ENCODE results near the gene NHEJ1. TPM values are rescaled to one million over a fixed set of nuclear protein-coding genes. Genes with fewer than 3 reads are reported as not detected.

NHEJ1 gene
- total RNA-seq, 1 experiment from 2014 or later: 16.4 TPM

DNA sequence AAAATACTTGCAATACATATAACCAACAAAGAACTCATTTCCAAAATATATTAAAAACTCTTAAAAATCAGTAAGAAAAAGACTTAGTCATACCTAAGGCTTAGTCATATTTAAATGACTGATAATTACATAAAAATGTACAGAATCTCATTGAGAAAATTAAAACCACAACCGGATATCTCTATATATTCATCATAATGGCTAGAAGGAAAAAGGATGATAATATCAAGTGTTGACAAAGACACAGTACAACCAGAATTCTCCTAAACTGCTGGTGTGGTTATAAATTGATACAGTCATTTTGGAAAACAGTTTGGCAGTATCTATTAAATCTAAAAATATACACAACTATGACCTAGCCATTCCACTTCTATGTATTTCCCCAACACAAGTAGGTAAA lies 72.8 kb downstream of the NHEJ1 start:
- Histone ChIP-seq H3K27me3 (ENCODE audit: insufficient read depth, low read length) (no peaks in the 10 kb centered on the region), H3K27ac (ENCODE audit: low read depth, low read length) (no peak overlapping the region), H3K36me3 (ENCODE audit: control insufficient read depth in 1 of 2, insufficient read depth in 2 of 2, low read length in 2 of 2) (no peaks in the 10 kb centered on the region), H4K20me1 (ENCODE audit: insufficient read depth) (no peaks in the 10 kb centered on the region), H3K9ac (ENCODE audit: low read length) (no peak overlapping the region), H3K79me2 (ENCODE audit: insufficient read depth, low read length) (no peaks in the 10 kb centered on the region), H3K4me3 (replicated peaks in 1 of 2; ENCODE audit: low read depth in 1 of 2, low read length in 2 of 2) (no peak overlapping the region), H3K9me2 (ENCODE audit: insufficient read depth) (no peaks in the 10 kb centered on the region), H3K9me3 (ENCODE audit: control insufficient read depth in 1 of 2, insufficient read depth in 1 of 2, low read depth in 1 of 2, low read length in 2 of 2) (no peaks in the 10 kb centered on the region), H3K4me2 (ENCODE audit: low read length) (no peak overlapping the region), H2AFZ (ENCODE audit: low read depth, low read length, poor library complexity, severe bottlenecking) (no peak overlapping the region), H3K4me1 (ENCODE audit: control insufficient read depth in 1 of 2, insufficient read depth in 2 of 2, low read length in 2 of 2) (no peaks in the 10 kb centered on the region)
- no peak for TF ChIP-seq SIN3A (IDR thresholded peaks at IDR 0.05; ENCODE audit: low read depth)
- BruUV-seq (replicated peaks): no TSS peak
- no peak for DNase-seq (ENCODE audit: low read depth, low spot score)
- ATAC-seq: no peak
- ChIA-PET CTCF (interaction anchor here (0.6 to 1.9 kb wide), 6 partner anchors 15 to 58 kb away, joined by 3 to 6 read pairs (median 4); no protein-coding TSS in a partner anchor), RAD21 (ENCODE audit: low non-redundant PET in 1 of 2, low total read pairs in 2 of 2, uncharacterized antibody in 2 of 2, unreplicated experiment in 2 of 2) (interaction anchor here in 1 of 2 experiments (1.0 kb wide), 1 partner anchor 25 kb away, joined by 3 read pairs; no protein-coding TSS in a partner anchor), POLR2A (no interaction called here)
- intact Hi-C loops (cut with micrococcal nuclease): no loop called here

DNA sequence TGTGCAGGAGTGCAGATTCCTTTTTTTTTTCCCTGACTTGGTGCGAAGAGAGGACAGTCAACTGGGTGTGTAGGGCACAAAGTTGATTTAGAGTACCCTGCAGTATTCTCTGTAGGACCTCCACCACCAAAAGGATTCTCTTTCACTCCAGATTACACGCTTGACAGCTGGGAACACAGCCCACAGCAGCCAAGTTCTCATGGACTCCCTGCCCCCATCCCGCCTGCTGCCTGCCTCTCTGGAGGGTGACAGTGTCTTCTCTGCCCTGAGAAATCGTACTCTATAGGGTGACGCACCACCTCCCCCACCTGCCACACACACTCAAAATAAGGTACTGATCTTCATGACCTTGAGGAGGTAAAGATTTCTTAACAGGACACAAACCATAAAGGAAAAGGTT lies 73.3 kb downstream of the NHEJ1 start:
- no TSS peak for BruUV-seq (replicated peaks)
- CTCF ChIA-PET: interaction anchor here (1.5 to 1.9 kb wide), 2 partner anchors 12 to 17 kb away, joined by 4 to 6 read pairs; no protein-coding TSS in a partner anchor

More for the DNA sequence above, 73.3 kb downstream of the NHEJ1 start:
- no peak for ATAC-seq
- Histone ChIP-seq H3K4me2 (ENCODE audit: low read length) (no peak overlapping the region), H3K79me2 (ENCODE audit: insufficient read depth, low read length) (no peaks in the 10 kb centered on the region), H3K4me1 (ENCODE audit: control insufficient read depth in 1 of 2, insufficient read depth in 2 of 2, low read length in 2 of 2) (no peaks in the 10 kb centered on the region), H3K36me3 (ENCODE audit: control insufficient read depth in 1 of 2, insufficient read depth in 2 of 2, low read length in 2 of 2) (no peaks in the 10 kb centered on the region), H3K9me3 (ENCODE audit: control insufficient read depth in 1 of 2, insufficient read depth in 1 of 2, low read depth in 1 of 2, low read length in 2 of 2) (no peaks in the 10 kb centered on the region), H3K9me2 (ENCODE audit: insufficient read depth) (no peaks in the 10 kb centered on the region), H3K27ac (ENCODE audit: low read depth, low read length) (no peak overlapping the region), H3K27me3 (ENCODE audit: insufficient read depth, low read length) (no peaks in the 10 kb centered on the region), H3K4me3 (replicated peaks in 1 of 2; ENCODE audit: low read depth in 1 of 2, low read length in 2 of 2) (no peak overlapping the region), H4K20me1 (ENCODE audit: insufficient read depth) (no peaks in the 10 kb centered on the region), H3K9ac (ENCODE audit: low read length) (no peak overlapping the region), H2AFZ (ENCODE audit: low read depth, low read length, poor library complexity, severe bottlenecking) (no peak overlapping the region)
- TF ChIP-seq RAD21 (IDR thresholded peaks at IDR 0.05; ENCODE audit: low read depth) (no peak), EZH2phosphoT487 (IDR thresholded peaks at IDR 0.05; ENCODE audit: borderline replicate concordance) (no peak), ELF1 (IDR thresholded peaks at IDR 0.05; ENCODE audit: borderline replicate concordance, low read depth) (no peak)
- TF ChIP-seq, protein P1, sequence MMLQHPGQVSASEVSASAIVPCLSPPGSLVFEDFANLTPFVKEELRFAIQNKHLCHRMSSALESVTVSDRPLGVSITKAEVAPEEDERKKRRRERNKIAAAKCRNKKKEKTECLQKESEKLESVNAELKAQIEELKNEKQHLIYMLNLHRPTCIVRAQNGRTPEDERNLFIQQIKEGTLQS (IDR thresholded peaks at IDR 0.05): no peak
- POLR2A ChIA-PET: no interaction called here
- intact Hi-C loops (cut with micrococcal nuclease): no loop called here
- RAD21 ChIA-PET (ENCODE audit: low non-redundant PET in 1 of 2, low total read pairs in 2 of 2, uncharacterized antibody in 2 of 2, unreplicated experiment in 2 of 2): no interaction called here
- no peak for DNase-seq (ENCODE audit: low read depth, low spot score)

Measured in HCT116 (cell line).